ENCODE data around the gene KCND3.

KCND3 gene

GRCh38 chr1:111729946-111730681 is 259.4 kb downstream of the KCND3 start:
- Histone ChIP-seq H3K4me2 (ENCODE audit: low read length) (no peak overlapping the region), H4K20me1 (ENCODE audit: control insufficient read depth, insufficient read depth, low read depth, low read length) (no peaks in the 10 kb centered on the region), H3K9me2 (replicated peaks; ENCODE audit: control insufficient read depth, low read length) (no peaks in the 10 kb centered on the region), H3K27ac (ENCODE audit: low read depth, low read length) (no peak overlapping the region), H3K36me3 (ENCODE audit: control insufficient read depth, low read length) (no peaks in the 10 kb centered on the region), H3K27me3 (ENCODE audit: control insufficient read depth, low read length) (no peaks in the 10 kb centered on the region), H3F3A (ENCODE audit: control insufficient read depth, insufficient read depth) (no peaks in the 10 kb centered on the region), H3K79me2 (ENCODE audit: control insufficient read depth, low read length) (no peaks in the 10 kb centered on the region), H3K4me3 (ENCODE audit: low read length) (no peak overlapping the region), H3K4me1 (ENCODE audit: control insufficient read depth, low read length) (peaks cover 6% of the 10 kb centered on the region; the same call in 1 of the 2 replicates), H3K9me3 (ENCODE audit: control insufficient read depth, insufficient read depth, low read length) (no peaks in the 10 kb centered on the region)
- TF ChIP-seq EZH2phosphoT487 (IDR thresholded peaks at IDR 0.05; ENCODE audit: borderline replicate concordance, low read length) (no peak), CTCF (IDR thresholded peaks at IDR 0.05; ENCODE audit: low read depth, low read length, poor library complexity, severe bottlenecking) (no peak)

GRCh38 chr1:111729271-111729921 is 260.1 kb downstream of the KCND3 start:
- no peak overlapping the region for H3K4me2 ChIP-seq (ENCODE audit: low read length)
- H3K9me2 ChIP-seq (replicated peaks; ENCODE audit: control insufficient read depth, low read length): no peaks in the 10 kb centered on the region
- TF ChIP-seq CTCF (IDR thresholded peaks at IDR 0.05; ENCODE audit: low read depth, low read length, poor library complexity, severe bottlenecking): no peak
- TF ChIP-seq EZH2phosphoT487 (IDR thresholded peaks at IDR 0.05; ENCODE audit: borderline replicate concordance, low read length): no peak
- H3K79me2 ChIP-seq (ENCODE audit: control insufficient read depth, low read length): no peaks in the 10 kb centered on the region
- no peak overlapping the region for H3K4me3 ChIP-seq (ENCODE audit: low read length)
- H3K27me3 ChIP-seq (ENCODE audit: control insufficient read depth, low read length): no peaks in the 10 kb centered on the region
- no peaks in the 10 kb centered on the region for H3K9me3 ChIP-seq (ENCODE audit: control insufficient read depth, insufficient read depth, low read length)
- no peak overlapping the region for H3K27ac ChIP-seq (ENCODE audit: low read depth, low read length)
- no peaks in the 10 kb centered on the region for H3F3A ChIP-seq (ENCODE audit: control insufficient read depth, insufficient read depth)
- no peaks in the 10 kb centered on the region for H3K36me3 ChIP-seq (ENCODE audit: control insufficient read depth, low read length)
- no peaks in the 10 kb centered on the region for H4K20me1 ChIP-seq (ENCODE audit: control insufficient read depth, insufficient read depth, low read depth, low read length)
- peaks cover 7% of the 10 kb centered on the region; the same call in 1 of the 2 replicates for H3K4me1 ChIP-seq (ENCODE audit: control insufficient read depth, low read length)

GRCh38 chr1:111727056-111727455 is 262.4 kb downstream of the KCND3 start:
- Histone ChIP-seq H3K36me3 (ENCODE audit: control insufficient read depth, low read length) (no peaks in the 10 kb centered on the region), H3K27me3 (ENCODE audit: control insufficient read depth, low read length) (no peaks in the 10 kb centered on the region), H3K9me2 (replicated peaks; ENCODE audit: control insufficient read depth, low read length) (no peaks in the 10 kb centered on the region), H3F3A (ENCODE audit: control insufficient read depth, insufficient read depth) (0 out of 2 replicates have a peak, but pooled peaks cover 3% of the 10 kb centered on the region), H3K27ac (ENCODE audit: low read depth, low read length) (no peak overlapping the region), H3K4me1 (ENCODE audit: control insufficient read depth, low read length) (peaks cover 19% of the 10 kb centered on the region), H3K4me3 (ENCODE audit: low read length) (no peak overlapping the region), H3K9me3 (ENCODE audit: control insufficient read depth, insufficient read depth, low read length) (no peaks in the 10 kb centered on the region), H4K20me1 (ENCODE audit: control insufficient read depth, insufficient read depth, low read depth, low read length) (no peaks in the 10 kb centered on the region), H3K4me2 (ENCODE audit: low read length) (no peak overlapping the region), H3K79me2 (ENCODE audit: control insufficient read depth, low read length) (no peaks in the 10 kb centered on the region)
- no peak for TF ChIP-seq EZH2phosphoT487 (IDR thresholded peaks at IDR 0.05; ENCODE audit: borderline replicate concordance, low read length)
- TF ChIP-seq CTCF (IDR thresholded peaks at IDR 0.05; ENCODE audit: low read depth, low read length, poor library complexity, severe bottlenecking): no peak
